ENCODE results near the gene ABLIM2.
"Not testable (repeated sequence)": the region's sequence is repeated elsewhere in the genome, so short reads cannot be mapped to it uniquely, and the experiment has no call there.

Gene ABLIM2

DNA sequence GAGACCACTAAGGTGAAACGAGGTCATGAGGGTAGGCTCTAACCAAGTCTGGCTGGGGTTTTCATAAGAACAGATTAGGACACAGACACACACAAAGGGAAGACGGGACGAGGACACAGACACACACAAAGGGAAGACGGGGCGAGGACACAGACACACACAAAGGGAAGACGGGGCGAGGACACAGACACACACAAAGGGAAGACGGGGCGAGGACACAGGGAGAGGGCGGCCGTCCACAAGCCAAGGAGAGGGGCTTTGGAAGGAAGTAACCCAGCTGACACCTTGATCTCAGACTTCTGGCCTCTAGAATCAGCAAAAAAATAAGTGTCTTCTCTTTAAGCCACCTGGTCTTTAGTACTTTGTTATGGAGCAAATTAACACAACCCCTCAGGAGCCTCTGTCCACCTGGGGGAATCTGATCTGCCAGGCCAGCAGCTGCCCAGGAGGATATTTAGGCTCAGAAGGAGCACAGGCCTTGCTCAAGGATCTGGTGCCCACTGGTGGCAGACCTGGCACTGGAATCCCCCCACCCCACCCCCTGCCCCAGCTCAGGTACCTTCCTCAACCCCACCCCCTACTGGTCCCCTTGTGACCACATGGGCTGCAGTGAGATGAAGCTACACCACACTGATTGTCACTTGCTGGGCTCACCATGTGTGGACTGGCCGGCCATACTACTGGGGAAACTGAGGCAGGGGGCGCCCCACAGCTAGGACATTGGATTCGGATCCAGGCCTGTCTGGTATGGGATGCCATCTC, 2.8 kb downstream of the ABLIM2 start:
- DNase-seq: no peak

DNA sequence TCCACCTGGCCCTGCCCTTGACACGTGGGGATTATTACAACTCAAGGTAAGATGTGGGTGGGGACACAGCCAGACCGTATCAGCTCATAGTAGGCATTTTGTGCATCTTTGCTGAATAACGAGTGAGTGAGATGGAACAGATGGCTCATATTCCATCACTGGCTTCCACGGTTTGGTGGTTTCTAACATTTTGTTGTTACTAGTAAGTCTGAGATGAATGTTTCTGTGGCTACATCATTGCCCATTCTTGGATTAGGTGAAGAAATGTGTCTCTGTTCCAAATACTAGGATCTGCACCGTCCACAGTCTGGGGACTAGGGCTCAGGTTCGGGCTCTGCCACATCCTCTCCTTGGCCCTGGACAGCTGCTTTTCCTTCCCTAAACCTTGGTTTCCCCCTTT, 3.6 kb downstream of the ABLIM2 start:
- no peak for DNase-seq

DNA sequence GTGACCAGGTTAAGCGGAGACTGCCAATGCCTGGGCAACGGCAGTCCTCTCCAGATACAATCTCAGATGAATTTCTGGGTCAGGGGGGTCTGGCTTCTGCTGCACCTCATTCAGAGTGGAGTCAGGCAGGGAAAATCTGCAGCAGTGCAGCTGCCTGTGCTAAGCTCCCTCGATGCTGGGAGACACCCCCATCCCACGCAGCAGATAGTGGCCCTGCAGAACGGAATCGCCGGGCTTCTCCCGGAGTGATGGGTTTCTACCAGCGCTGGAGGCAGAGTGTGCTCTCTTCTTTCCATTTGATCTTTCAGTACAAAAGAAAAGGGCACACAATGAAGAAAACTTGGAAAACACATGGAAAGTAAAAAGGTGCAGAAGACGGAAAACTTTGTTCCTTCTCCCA, 5.2 kb downstream of the ABLIM2 start:
- DNase-seq: no peak

DNA sequence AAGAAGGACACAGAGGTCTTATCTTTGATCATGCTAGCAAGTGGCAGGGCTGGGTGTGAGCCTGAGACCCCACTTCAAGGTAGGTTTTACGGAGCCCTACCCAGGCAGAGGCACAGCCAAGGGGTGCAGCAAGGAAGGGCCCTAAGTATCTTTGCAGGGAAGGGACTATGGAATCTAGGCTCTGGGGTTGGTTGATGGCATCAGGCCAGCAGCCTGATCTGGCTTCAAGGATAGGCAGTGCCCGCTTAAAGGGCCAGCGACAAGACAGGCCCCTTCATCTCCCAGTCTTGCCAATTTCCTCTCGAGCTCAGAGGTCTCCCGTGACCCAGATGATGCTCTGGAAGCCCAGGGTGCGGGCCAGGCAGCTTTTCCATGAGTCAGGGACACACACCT, 5.8 kb downstream of the ABLIM2 start:
- DNase-seq: no peak

- no peak for DNase-seq
Observed at GRCh38 chr4:8152090-8152864, 6.3 kb downstream of the ABLIM2 start.

DNA sequence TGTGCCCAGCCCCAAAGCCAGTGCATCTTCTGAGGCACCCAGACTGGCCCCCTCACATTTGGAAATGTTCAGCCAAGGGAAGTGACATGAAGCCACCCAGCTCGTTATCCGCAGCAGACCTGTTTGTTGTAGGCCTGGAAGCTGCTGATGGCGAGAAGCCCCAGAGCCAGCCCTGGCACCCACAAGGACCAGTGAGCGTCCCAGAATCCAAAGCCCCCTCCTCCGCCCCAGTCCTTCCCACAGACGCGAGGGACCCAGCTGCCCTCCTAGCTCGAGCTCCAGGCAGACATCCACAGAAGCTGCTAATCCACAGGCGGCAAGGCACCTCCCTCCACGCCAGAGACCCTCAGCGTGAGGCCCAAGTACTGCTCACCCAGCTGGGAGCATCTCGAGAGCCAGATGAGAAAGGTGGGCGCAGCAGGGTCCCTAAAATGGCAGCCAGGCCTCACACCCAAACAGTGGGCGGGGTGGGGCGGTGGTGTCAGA, 7.4 kb downstream of the ABLIM2 start:
- DNase-seq: no peak

DNA sequence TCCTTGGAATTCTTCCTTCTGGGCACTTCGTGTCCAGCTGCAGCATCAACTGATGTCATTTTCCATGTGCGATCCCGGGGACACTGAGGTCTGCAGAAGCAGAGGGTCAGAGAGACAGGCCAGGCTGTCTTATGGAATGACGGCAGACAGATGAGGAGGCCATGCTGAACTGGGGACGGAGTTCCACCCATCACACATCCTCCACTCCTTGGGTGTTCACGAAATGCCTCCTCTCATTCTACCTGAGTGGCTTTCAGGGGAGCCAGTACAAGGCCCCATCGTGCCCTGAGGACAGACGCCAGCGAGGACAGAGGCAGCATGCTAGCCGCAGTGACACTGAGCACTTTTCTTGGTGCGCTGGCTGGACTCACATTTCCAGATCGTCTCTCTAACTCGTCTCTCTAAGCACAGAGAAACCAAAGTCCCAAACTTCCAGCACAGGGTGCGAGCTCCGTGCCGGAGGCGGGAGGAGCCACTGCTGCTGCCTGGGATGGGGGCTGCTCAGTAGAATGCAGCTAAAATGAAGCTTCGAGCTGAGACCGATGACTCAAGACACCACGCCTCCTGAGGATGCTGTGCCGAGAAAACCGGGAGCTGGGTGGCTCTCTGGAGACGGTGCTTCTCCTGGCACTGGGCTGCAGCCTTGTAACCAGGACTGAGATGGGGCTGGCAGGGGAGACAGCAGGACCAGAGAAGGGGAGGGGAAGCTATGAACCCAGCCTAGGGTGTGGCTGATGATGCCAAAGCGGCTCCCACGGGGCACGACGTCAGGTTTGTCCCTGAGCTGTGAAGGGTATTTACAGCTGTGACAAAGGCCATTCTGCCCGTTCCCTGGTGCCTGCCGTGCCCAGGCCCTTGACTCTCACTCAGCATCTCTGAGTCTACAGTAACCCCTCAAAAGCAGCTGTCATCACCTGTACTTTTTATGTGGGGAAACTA, 8.2 kb downstream of the ABLIM2 start:
- no peak for DNase-seq

GRCh38 chr4:8149664-8150063, 8.9 kb downstream of the ABLIM2 start:
- DNase-seq: no peak

GRCh38 chr4:8148785-8149435, 9.7 kb downstream of the ABLIM2 start:
- no peak for DNase-seq

GRCh38 chr4:8148159-8148558, 10.5 kb downstream of the ABLIM2 start:
- DNase-seq: no peak

- no peak for DNase-seq
Observed at GRCh38 chr4:8147231-8147970, 11.2 kb downstream of the ABLIM2 start.

- no peak for DNase-seq
Observed at GRCh38 chr4:8146157-8146556, 12.5 kb downstream of the ABLIM2 start.

DNA sequence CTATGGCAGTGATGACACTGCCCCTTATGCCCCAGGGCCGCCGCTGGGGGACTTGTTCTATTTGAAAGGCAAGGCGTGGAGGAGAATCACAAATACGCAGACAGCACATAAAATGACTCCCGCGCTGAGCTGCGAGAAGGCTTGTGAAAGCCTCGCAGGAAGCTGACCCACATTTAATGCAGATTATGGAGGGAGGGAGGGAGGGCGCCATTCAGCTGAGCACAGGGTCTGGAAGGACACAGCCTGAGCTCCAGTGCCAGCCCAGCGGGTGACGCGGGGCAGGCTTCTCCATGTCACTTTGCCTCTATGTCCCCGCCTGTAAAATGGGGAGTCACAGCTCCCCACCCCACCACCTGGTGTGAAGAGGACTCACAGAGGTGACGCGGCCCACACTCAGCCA, 14.3 kb downstream of the ABLIM2 start:
- DNase-seq: no peak

- DNase-seq: no peak
Observed at GRCh38 chr4:8143392-8144140, 15.0 kb downstream of the ABLIM2 start.

- no peak for DNase-seq
Observed at GRCh38 chr4:8142556-8142955, 16.1 kb downstream of the ABLIM2 start.

- DNase-seq: no peak
Observed at GRCh38 chr4:8141935-8142334, 16.7 kb downstream of the ABLIM2 start.

GRCh38 chr4:8140915-8141314, 17.7 kb downstream of the ABLIM2 start:
- DNase-seq: no peak

DNA sequence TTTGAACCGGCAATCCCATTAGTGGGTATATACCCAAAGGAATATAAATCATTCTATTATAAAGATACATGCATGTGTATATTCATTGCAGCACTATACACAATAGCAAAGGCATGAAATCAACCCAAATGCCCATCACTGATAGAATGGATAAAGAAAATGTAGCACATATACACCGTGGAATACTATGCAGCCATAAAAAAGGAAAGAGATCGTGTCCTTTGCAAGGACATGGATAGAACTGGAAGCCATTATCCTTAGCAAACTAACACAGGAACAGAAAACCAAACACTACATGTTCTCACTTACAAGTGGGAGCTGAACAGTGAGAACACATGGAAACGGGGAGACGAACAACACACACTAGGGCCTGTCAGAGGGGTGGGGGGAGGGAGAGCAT, 18.9 kb downstream of the ABLIM2 start:
- DNase-seq: not testable (repeated sequence)

GRCh38 chr4:8136972-8137710, 21.5 kb downstream of the ABLIM2 start:
- DNase-seq: no peak

DNA sequence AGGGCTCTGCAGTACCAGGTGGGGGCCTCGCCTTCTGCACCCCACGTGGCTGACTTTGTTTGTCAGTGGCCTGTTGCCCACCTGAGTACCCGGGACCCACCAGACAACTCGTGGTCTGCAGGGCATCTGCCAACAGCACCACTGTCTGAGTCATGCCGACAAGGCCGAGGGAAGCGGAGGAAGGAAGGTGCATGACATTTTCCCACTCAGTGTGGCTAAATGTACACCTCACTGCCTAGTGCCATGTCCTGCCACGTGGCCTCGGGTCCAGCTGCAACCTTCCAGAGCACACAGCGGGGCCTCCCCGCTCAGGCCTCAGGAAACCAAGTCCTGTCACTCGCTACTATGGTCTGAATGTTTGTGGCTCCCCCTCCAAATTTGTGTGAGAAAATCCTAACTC, 22.1 kb downstream of the ABLIM2 start:
- no peak for DNase-seq

Measured in SHP77 treated with DMSO at 0.1 percent for 48 hours (cell line).